Endothelial cell of umbilical vein (primary cell): Measurements from ENCODE around the gene TP73. TPM values are rescaled to one million over a fixed set of nuclear protein-coding genes. Genes with fewer than 3 reads are reported as not detected.

Experiments
- BruUV-seq: library from RNA; stranded (reverse); fragments of 400-500 nt; replicated peaks from 2 replicates; lab custom pipeline; 2021; lab: Mats Ljungman, UMichigan
- CTCF ChIA-PET: fragments of 300-600, 350-600 bp; sonication (Branson Sonifier 250); formaldehyde crosslinking; loops from one replicate; lab custom pipeline; 2021; ENCODE audit warnings: antibody characterized with exemption, inconsistent platforms; lab: Charles Lee
- POLR2A ChIA-PET: fragments of 300-600, 350-600 bp; sonication (Branson Sonifier 250); formaldehyde crosslinking; loops from one replicate; lab custom pipeline; 2021; ENCODE audit warnings: antibody characterized with exemption, inconsistent platforms; lab: Charles Lee
- DNase-seq: peaks from one replicate; pipeline ENCODE4 v3.0.0-alpha.2; 2011; ENCODE audit warnings: low read depth, low spot score
- FAIRE-seq: peaks from 2 replicates; lab custom pipeline; 2011; peaks lifted over from hg19 to GRCh38; lab: Jason Lieb, UNC
- H2AFZ ChIP-seq: 2 replicates; pipeline ENCODE4 v1.6.0; 2012; ENCODE audit warnings: low read depth, low read length, control low read depth, inconsistent platforms
- H3K27ac ChIP-seq: 2 replicates; pipeline ENCODE4 v1.5.1; 2011; ENCODE audit warnings: low read depth, mild to moderate bottlenecking, control low read depth, low read length, moderate library complexity; ENCODE audit not compliant: insufficient read depth
- H3K27me3 ChIP-seq, 2 experiments: 2 replicates each; pipeline versions ENCODE4 v1.6.0 to v1.6.1; 2011; ENCODE audit warnings: low read length in 2 of 2, mixed read lengths in 1 of 2; ENCODE audit not compliant: control insufficient read depth in 2 of 2, insufficient read depth in 2 of 2
- H3K36me3 ChIP-seq, 2 experiments: 2 replicates in 1 of 2; 3 replicates in 1 of 2; pipeline ENCODE4 v1.5.1; 2011; ENCODE audit warnings: low read length in 2 of 2, mild to moderate bottlenecking in 1 of 2, moderate library complexity in 1 of 2; ENCODE audit not compliant: control insufficient read depth in 2 of 2, insufficient read depth in 2 of 2; ENCODE audit errors: extremely low read depth in 1 of 2
- H3K4me1 ChIP-seq: 3 replicates; pipeline ENCODE4 v1.5.1; 2011; ENCODE audit warnings: mild to moderate bottlenecking, low read length; ENCODE audit not compliant: control insufficient read depth, insufficient read depth; ENCODE audit errors: extremely low read depth
- H3K4me2 ChIP-seq: 2 replicates; pipeline ENCODE4 v1.6.1; 2011; ENCODE audit warnings: low read length, control low read depth, mixed read lengths; ENCODE audit not compliant: insufficient read depth
- H3K4me3 ChIP-seq, 3 experiments: fragments of 200-600 bp in 1 of 3; sonication (generic), shearing (Covaris generic) in 1 of 3; replicated peaks in 1 of 3; 2 replicates each; pipeline ENCODE4 v1.5.1; 2011 to 2016; ENCODE audit warnings: control low read depth in 3 of 3, low read length in 3 of 3, mild to moderate bottlenecking in 2 of 3, inconsistent platforms in 1 of 3, low read depth in 1 of 3, moderate library complexity in 1 of 3; ENCODE audit not compliant: insufficient read depth in 1 of 3
- H3K79me2 ChIP-seq: 2 replicates; pipeline ENCODE4 v1.6.0; 2012; ENCODE audit warnings: low read length, inconsistent platforms; ENCODE audit not compliant: control insufficient read depth, insufficient read depth
- H3K9ac ChIP-seq: replicated peaks from 2 replicates; pipeline ENCODE3; 2011; ENCODE audit warnings: low read length, control low read depth; ENCODE audit not compliant: insufficient read depth; ENCODE audit errors: extremely low read depth
- H3K9me1 ChIP-seq: replicated peaks from 3 replicates; pipeline ENCODE4 v1.6.0; 2011; ENCODE audit warnings: mild to moderate bottlenecking, low read length; ENCODE audit not compliant: control insufficient read depth, insufficient read depth; ENCODE audit errors: extremely low read depth
- H3K9me3 ChIP-seq: replicated peaks from 2 replicates; pipeline ENCODE4 v1.5.1; 2012; ENCODE audit warnings: low read length, inconsistent platforms; ENCODE audit not compliant: control insufficient read depth, insufficient read depth
- H4K20me1 ChIP-seq: replicated peaks from 2 replicates; pipeline ENCODE3; 2011; ENCODE audit warnings: mild to moderate bottlenecking, low read length; ENCODE audit not compliant: control insufficient read depth, insufficient read depth; ENCODE audit errors: extremely low read depth
- EZH2 ChIP-seq: IDR thresholded peaks from 2 replicates; pipeline ENCODE4 v1.6.1; 2012; ENCODE audit warnings: borderline replicate concordance, low read depth, mild to moderate bottlenecking, moderate library complexity, low read length, inconsistent platforms; ENCODE audit not compliant: severe bottlenecking
- FOS ChIP-seq: IDR thresholded peaks from 2 replicates; pipeline ENCODE4 v1.6.1; 2011; ENCODE audit warnings: mild to moderate bottlenecking, low read length, moderate library complexity, borderline replicate concordance; ENCODE audit not compliant: insufficient read depth
- GATA2 ChIP-seq: IDR thresholded peaks from 2 replicates; pipeline ENCODE4 v1.7.0; 2011; ENCODE audit warnings: low read depth, mild to moderate bottlenecking, moderate library complexity, mixed read lengths, low read length; ENCODE audit not compliant: insufficient read length, insufficient read depth
- JUN ChIP-seq: IDR thresholded peaks from 2 replicates; pipeline ENCODE4 v1.6.1; 2011; ENCODE audit warnings: borderline replicate concordance, low read depth; ENCODE audit not compliant: insufficient read length, insufficient read depth
- MYC ChIP-seq: IDR thresholded peaks from one replicate; pipeline ENCODE4 v1.6.1; 2011; ENCODE audit warnings: mild to moderate bottlenecking, low read depth, low read length
- POLR2A ChIP-seq: IDR thresholded peaks from 2 replicates; pipeline ENCODE4 v1.6.1; 2012; ENCODE audit warnings: low read depth, mild to moderate bottlenecking, control low read depth, low read length
- POLR2AphosphoS5 ChIP-seq: IDR thresholded peaks from 2 replicates; pipeline ENCODE4 v1.6.1; 2012; ENCODE audit warnings: low read depth, mild to moderate bottlenecking, control low read depth, low read length, moderate library complexity; ENCODE audit not compliant: insufficient read depth
- dilution Hi-C: fragments of 300-500 bp; cut with MboI; formaldehyde crosslinking; loops from one replicate; pipeline ENCODE4 v1.15.0; 2019; ENCODE audit warnings: low sequenced_read_pairs; ENCODE audit not compliant: extremely low pct_ligation_motif_present
- intact Hi-C: fragments of 100-400 bp; cut with micrococcal nuclease; formaldehyde crosslinking; loops from one replicate; pipeline ENCODE4 v1.10.0; 2022
- polyA plus RNA-seq, 4 experiments: library from polyadenylated mRNA; depleted of rRNA in 3 of 4; stranded (reverse) in 3 of 4; unstranded in 1 of 4; fragments of >200 nt; gene quantifications; 2 replicates each; pipeline versions ENCODE4 v1.2.1 to v1.2.3, GENCODE V29; 2011 to 2012; ENCODE audit warnings: missing spikeins in 1 of 4
- total RNA-seq: library from RNA; stranded (reverse); gene quantifications from 2 replicates; pipeline ENCODE4 v1.2.3, GENCODE V29; 2021
- TF ChIP-seq, protein P1 (sequence below), 2 donors: IDR thresholded peaks; 1 replicate in 1 of 2; 2 replicates in 1 of 2; pipeline ENCODE4 v1.5.1; 2011; ENCODE audit warnings: low read length in 2 of 2, mild to moderate bottlenecking in 2 of 2, moderate library complexity in 2 of 2, control low read depth in 1 of 2, inconsistent platforms in 1 of 2, low read depth in 1 of 2; ENCODE audit not compliant: insufficient read depth in 1 of 2; ENCODE audit errors: extremely low read depth in 1 of 2
- TF ChIP-seq, protein P2 (sequence below): IDR thresholded peaks from 2 replicates; pipeline ENCODE4 v1.6.1; 2011; ENCODE audit not compliant: insufficient read depth, insufficient read length

Gene TP73
- total and polyA plus RNA-seq, 2 donors (not counting 3 experiments of a cell fraction or from before 2014, with no cell fraction given): 0.03 to 0.15 TPM

DNA sequence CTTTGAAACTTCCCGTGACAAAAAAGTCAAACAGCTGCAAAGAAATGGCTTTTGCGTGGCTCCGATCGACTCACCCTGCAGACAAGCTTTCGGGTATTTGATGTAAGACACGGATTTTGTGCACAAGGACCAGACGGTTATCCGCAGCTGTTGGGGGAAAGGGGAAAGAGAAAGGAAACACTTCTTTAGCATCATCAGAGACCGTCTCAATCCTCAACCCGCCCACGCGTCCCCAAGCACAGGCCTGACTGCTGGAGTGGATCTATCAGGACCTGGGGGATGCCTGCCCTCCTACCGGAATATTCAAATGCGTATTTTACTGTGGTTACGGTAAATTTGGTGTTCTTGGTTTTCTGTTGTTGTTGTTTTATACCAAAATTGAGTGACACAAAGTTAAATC, 13.6 kb upstream of the TP73 start:
- dilution Hi-C loops: no loop called here
- BruUV-seq: no TSS peak

More for the DNA sequence above, 13.6 kb upstream of the TP73 start:
- H3K9me1 ChIP-seq: no peaks in the 10 kb centered on the region
- H3K4me3 ChIP-seq: no peak overlapping the region
- H3K9me3 ChIP-seq: no peaks in the 10 kb centered on the region
- no peak overlapping the region for H3K9ac ChIP-seq
- H4K20me1 ChIP-seq: no peaks in the 10 kb centered on the region
- no peak for FAIRE-seq
- POLR2A ChIA-PET: no interaction called here
- H3K4me2 ChIP-seq: no peak overlapping the region
- intact Hi-C loops: no loop called here
- CTCF ChIA-PET: interaction anchor here (1.6 kb wide), 1 partner anchor 10 kb away, joined by 4 read pairs; no protein-coding TSS in a partner anchor
- H3K79me2 ChIP-seq: no peaks in the 10 kb centered on the region
- H3K27ac ChIP-seq: no peak overlapping the region
- H3K4me1 ChIP-seq: no peaks in the 10 kb centered on the region
- DNase-seq: no peak
- H3K27me3 ChIP-seq: no peaks in the 10 kb centered on the region
- H2AFZ ChIP-seq: no peak overlapping the region
- H3K36me3 ChIP-seq: peaks cover 0 to 22% of the 10 kb centered on the region in 2 experiments
- TF ChIP-seq FOS (no peak), JUN (no peak), MYC (no peak), POLR2AphosphoS5 (no peak), POLR2A (no peak), GATA2 (no peak), EZH2 (no peak)
- TF ChIP-seq, protein P1, sequence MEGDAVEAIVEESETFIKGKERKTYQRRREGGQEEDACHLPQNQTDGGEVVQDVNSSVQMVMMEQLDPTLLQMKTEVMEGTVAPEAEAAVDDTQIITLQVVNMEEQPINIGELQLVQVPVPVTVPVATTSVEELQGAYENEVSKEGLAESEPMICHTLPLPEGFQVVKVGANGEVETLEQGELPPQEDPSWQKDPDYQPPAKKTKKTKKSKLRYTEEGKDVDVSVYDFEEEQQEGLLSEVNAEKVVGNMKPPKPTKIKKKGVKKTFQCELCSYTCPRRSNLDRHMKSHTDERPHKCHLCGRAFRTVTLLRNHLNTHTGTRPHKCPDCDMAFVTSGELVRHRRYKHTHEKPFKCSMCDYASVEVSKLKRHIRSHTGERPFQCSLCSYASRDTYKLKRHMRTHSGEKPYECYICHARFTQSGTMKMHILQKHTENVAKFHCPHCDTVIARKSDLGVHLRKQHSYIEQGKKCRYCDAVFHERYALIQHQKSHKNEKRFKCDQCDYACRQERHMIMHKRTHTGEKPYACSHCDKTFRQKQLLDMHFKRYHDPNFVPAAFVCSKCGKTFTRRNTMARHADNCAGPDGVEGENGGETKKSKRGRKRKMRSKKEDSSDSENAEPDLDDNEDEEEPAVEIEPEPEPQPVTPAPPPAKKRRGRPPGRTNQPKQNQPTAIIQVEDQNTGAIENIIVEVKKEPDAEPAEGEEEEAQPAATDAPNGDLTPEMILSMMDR (IDR thresholded peaks at IDR 0.05; ENCODE audit: extremely low read depth in 1 of 2, insufficient read depth in 1 of 2, low read depth in 1 of 2, low read length in 2 of 2): no peak
- TF ChIP-seq, protein P2, sequence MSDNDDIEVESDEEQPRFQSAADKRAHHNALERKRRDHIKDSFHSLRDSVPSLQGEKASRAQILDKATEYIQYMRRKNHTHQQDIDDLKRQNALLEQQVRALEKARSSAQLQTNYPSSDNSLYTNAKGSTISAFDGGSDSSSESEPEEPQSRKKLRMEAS: no peak
